Measurements from ENCODE around the gene NRP1.
"Not testable (repeated sequence)": the region's sequence is repeated elsewhere in the genome, so short reads cannot be mapped to it uniquely, and the experiment has no call there.

Gene NRP1

GRCh38 chr10:33334153-33334804 is at the start of gene NRP1:
Gene NRP1, minus strand, starts transcription at chr10:33334667. Its CDS starts 285 bp downstream, at chr10:33334382.
- peak within 1 kb of the TSS; percentile 90 for H3K27ac ChIP-seq
- DNase-seq (ENCODE audit: low read depth, low spot score) = no peak

GRCh38 chr10:33384201-33384600 is 49.7 kb upstream of the NRP1 start:
- DNase-seq (ENCODE audit: low read depth, low spot score); H3K27ac ChIP-seq: not testable (repeated sequence)

GRCh38 chr10:33382921-33383713 is 48.6 kb upstream of the NRP1 start:
- no peak overlapping the region for H3K27ac ChIP-seq
- DNase-seq (ENCODE audit: low read depth, low spot score) = no peak

GRCh38 chr10:33382216-33382600 is 47.7 kb upstream of the NRP1 start:
- H3K27ac ChIP-seq = no peak overlapping the region
- DNase-seq (ENCODE audit: low read depth, low spot score) = no peak

- DNase-seq (ENCODE audit: low read depth, low spot score) = no peak
- H3K27ac ChIP-seq = no peak overlapping the region
These were observed 47.2 kb upstream of the NRP1 start for GRCh38 chr10:33381451-33382215.

- H3K27ac ChIP-seq = peak overlapping the region; percentile 88
- no peak for DNase-seq (ENCODE audit: low read depth, low spot score)
These were observed 43.2 kb upstream of the NRP1 start for GRCh38 chr10:33377658-33378025.

- DNase-seq (ENCODE audit: low read depth, low spot score) = peak; percentile 10
- H3K27ac ChIP-seq = peak overlapping the region; percentile 88
These were observed 42.6 kb upstream of the NRP1 start for GRCh38 chr10:33376976-33377657.

GRCh38 chr10:33376476-33376875 is 42.0 kb upstream of the NRP1 start:
- DNase-seq (ENCODE audit: low read depth, low spot score) = no peak
- H3K27ac ChIP-seq = peak overlapping the region; percentile 88

- no peak overlapping the region for H3K27ac ChIP-seq
- DNase-seq (ENCODE audit: low read depth, low spot score) = no peak
These were observed 38.8 kb upstream of the NRP1 start for GRCh38 chr10:33373263-33373662.

- no peak overlapping the region for H3K27ac ChIP-seq
- DNase-seq (ENCODE audit: low read depth, low spot score) = no peak
These were observed 36.8 kb upstream of the NRP1 start for GRCh38 chr10:33371234-33371633.

- H3K27ac ChIP-seq = no peak overlapping the region
- no peak for DNase-seq (ENCODE audit: low read depth, low spot score)
These were observed 36.0 kb upstream of the NRP1 start for GRCh38 chr10:33370434-33370930.

GRCh38 chr10:33368086-33368485 is 33.6 kb upstream of the NRP1 start:
- no peak for DNase-seq (ENCODE audit: low read depth, low spot score)
- no peak overlapping the region for H3K27ac ChIP-seq

- H3K27ac ChIP-seq = peak overlapping the region; percentile 100
- DNase-seq (ENCODE audit: low read depth, low spot score) = peak; percentile 85
These were observed 31.5 kb upstream of the NRP1 start for GRCh38 chr10:33365871-33366411.

GRCh38 chr10:33365301-33365700 is 30.8 kb upstream of the NRP1 start:
- H3K27ac ChIP-seq = peak overlapping the region; percentile 100
- no peak for DNase-seq (ENCODE audit: low read depth, low spot score)

- peak overlapping the region; percentile 100 for H3K27ac ChIP-seq
- DNase-seq (ENCODE audit: low read depth, low spot score) = peak; percentile 27
These were observed 28.6 kb upstream of the NRP1 start for GRCh38 chr10:33363106-33363505.

GRCh38 chr10:33358016-33358415 is 23.5 kb upstream of the NRP1 start:
- DNase-seq (ENCODE audit: low read depth, low spot score) = no peak
- H3K27ac ChIP-seq = no peak overlapping the region

GRCh38 chr10:33355274-33355673 is 20.8 kb upstream of the NRP1 start:
- DNase-seq (ENCODE audit: low read depth, low spot score) = no peak
- H3K27ac ChIP-seq = no peak overlapping the region

- no peak overlapping the region for H3K27ac ChIP-seq
These were observed 19.4 kb upstream of the NRP1 start for GRCh38 chr10:33353853-33354252.

GRCh38 chr10:33353334-33353733 is 18.9 kb upstream of the NRP1 start:
- no peak for DNase-seq (ENCODE audit: low read depth, low spot score)
- no peak overlapping the region for H3K27ac ChIP-seq

More at GRCh38 chr10:33353853-33354252, 19.4 kb upstream of the NRP1 start:
- DNase-seq (ENCODE audit: low read depth, low spot score) = no peak

- DNase-seq (ENCODE audit: low read depth, low spot score) = no peak
- H3K27ac ChIP-seq = no peak overlapping the region
These were observed 18.1 kb upstream of the NRP1 start for GRCh38 chr10:33352615-33353014.
